NCI-H2081 (cell line): ENCODE data around the gene OGFOD2.

Experiments used
- DNase-seq, 2 experiments: peaks; one replicate each; lab custom pipeline; 2025; lab: John Stamatoyannopoulos, UW

Gene OGFOD2

DNA sequence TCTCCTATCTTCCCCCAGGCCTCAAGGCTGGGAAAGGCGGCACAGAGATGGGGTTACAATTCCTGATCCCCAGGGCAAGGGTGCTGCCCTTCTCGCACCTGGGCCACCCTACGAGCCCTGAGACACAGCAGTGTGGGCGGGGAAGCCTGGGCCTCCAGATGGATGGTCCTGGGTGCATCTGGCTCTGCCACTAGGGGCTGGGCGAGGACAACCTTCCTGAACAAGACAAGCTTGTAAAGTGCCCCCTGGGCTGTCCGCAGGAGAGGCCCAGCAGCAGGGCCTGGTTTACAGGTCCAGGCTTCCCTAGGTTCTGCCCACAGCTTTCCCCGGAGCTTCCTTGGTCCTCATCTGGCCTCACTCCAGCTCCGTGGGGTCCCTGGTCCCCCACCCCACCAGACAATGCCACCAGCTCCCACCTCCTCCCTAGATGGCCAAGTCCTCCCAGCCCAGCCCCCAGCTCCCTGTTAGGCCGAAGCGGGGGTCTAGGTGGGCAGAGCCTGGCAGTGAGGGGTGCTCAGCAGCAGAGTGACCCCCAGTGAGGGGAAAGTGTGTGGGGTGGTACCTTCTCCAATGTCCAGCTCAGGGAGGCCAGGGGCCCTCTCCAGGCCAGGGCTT, 14.3 kb downstream of the OGFOD2 start:
- DNase-seq: no peak

DNA sequence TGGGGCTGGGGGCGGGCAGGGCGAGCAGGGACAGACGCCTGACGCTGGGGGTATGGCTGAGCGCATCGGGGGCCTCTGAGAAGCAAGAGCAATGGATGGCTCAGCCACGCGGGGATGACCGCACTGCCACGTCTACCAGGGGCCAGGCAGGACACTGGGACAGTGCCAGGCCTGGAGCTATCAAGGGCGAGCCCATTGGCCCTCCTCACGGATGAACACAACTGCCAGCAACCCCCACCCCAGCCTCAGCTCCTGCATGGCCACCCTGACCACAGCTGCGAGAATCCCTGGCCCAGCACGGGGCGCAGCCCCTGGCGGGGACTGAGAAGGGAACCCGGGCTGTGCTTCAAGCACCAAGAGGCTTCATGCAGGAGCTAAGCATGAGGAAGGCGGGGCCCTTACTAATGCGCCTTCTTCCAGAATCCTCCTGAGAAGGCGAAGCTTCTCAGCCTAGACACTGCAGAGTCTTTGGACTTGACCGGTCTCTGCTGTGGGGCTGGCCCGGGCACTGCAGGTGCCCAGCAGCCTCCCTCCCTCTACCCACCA, 14.9 kb downstream of the OGFOD2 start:
- DNase-seq: no peak

GRCh38 chr12:122990561-122990960, 15.5 kb downstream of the OGFOD2 start:
- DNase-seq: no peak

- DNase-seq: no peak
These were observed 16.0 kb downstream of the OGFOD2 start for GRCh38 chr12:122990961-122991622.

- DNase-seq: no peak
These were observed 16.7 kb downstream of the OGFOD2 start for GRCh38 chr12:122991623-122992275.

DNA sequence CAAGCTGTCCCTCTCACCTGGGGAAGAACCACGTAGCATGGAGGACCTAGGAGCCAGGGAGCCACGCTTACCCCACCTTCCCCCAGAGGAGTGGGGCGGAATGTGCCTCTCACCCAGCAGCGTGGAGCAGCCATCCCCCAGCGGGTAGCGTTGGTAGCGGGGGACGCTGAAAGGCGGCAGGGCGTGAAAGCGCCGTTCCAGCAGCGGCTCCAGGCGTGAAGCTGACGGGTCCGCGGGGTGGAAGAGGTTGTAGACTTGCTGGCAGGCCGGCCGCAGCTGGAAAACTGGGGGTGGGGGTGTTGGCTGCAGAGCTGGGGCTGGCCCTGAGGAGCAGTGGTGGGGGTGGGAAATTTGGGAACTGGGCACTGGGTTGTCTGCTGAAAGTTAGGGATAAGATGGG, 17.3 kb downstream of the OGFOD2 start:
- no peak for DNase-seq

DNA sequence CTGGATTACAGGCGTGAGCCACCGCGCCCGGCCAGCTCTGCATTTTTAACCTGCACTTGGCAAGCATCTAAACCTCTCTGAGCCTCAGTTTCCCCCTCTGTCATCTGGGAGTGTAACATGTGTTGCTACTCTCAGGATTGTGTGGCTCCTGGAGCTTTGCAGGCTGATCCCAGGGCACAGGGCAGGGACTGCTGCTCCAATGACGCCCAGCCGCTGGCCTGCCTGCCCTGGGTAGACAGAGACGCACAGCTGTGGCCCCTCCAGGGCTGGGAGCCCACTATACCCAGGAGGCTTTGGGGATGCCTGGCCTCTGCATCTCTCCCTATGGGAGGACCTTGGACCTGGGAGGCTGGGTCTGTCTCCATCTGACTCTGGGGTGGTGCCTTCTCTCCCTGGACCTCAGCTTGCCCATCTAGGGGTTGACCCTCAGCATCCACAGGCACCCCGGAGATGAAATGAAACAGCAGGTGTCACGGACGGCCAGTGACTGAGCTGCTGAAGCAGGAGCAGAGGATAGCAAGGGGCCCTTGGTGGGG, 19.2 kb downstream of the OGFOD2 start:
- DNase-seq: no peak

- no peak for DNase-seq
These were observed 19.9 kb downstream of the OGFOD2 start for GRCh38 chr12:122994781-122995502.

GRCh38 chr12:122995503-122996187, 20.6 kb downstream of the OGFOD2 start:
- no peak for DNase-seq

- DNase-seq: no peak
These were observed 21.2 kb downstream of the OGFOD2 start for GRCh38 chr12:122996188-122996601.

- DNase-seq: no peak
These were observed 21.7 kb downstream of the OGFOD2 start for GRCh38 chr12:122996621-122997342.

DNA sequence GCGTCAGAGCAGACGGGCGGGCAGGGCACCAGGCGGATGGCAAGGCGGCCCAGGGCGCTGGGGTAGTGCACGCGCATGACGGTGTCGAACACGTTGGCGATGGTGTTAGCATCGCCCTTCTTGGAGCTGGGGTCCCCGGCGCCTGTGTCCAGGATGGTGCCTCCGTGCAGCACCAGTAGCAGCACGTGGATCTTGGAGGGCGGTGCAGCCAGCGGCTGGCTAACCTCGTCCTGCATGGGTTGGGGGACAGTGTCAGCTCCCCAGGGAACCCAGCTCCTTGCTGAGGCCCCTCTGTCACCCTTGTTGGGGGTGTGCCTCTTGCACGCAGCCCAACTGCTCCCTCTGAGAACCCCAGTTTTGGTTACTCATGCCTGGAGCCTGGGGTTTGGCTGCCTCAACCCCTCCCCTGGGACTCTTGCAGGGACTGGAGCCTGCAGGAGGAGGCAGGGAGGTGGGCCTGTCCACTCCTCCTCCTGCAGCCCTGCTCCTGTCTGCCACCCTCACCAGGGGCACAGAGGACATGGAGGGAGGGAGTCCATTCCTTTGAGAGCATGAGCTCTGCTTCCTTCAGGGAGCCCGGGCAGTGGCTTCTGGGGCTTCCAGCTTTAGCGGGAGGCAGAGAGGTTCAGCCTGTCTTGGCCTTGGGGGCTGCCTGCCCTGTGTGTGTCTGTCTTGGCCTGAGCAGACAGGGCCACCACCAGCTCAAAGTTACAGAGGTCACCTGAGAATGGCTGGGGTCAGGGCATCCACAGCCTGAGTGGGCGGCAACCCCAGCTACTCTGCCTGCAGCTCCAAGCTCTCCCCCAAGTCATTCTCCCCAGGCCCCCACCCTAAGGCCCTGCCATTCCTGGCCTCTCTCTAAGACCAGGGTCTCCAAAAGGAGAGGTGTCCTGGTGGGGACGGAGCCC, 22.6 kb downstream of the OGFOD2 start:
- DNase-seq: no peak

DNA sequence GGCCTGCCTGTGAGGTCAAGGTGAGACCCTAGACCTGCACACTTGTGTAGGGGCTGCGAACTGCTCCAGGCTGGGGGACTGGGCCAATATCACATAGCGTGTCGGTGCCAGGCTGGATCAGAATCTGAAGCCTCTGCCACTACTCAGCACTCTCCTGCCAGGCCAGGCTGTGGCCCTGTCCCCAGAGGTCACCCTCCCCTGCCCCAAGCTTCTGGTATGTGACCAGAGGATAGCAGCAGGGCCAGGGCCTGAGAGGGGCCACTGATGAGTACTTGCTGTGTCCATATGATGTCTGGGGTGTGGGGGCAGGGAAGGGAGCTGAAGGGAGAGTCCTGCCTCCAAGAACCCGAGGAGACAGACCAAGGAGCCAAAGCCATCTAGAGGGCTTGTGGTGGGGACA, 23.3 kb downstream of the OGFOD2 start:
- no peak for DNase-seq

GRCh38 chr12:122999196-122999946, 24.3 kb downstream of the OGFOD2 start:
- DNase-seq: no peak

DNA sequence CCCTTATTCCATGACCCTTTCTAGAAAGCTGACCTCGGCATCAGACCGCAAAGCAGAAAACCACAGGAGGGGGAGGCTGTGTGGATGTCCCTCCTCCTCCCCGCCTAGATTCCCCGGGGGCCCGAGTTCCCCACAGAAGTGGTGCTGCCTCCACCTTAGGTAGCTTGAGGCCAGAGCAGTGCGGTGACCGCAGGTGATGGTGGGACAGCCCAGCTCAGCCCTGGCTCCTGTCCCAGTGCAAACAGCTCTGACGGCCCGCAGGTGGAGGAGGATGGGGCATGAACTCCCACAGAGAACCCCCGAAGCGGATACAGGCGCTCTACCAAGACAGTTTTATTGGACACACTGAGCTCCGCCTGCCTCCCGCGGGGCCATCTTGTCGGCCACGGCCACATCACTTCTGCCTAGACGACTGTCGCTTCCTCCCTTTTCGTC, 25.0 kb downstream of the OGFOD2 start:
- DNase-seq: no peak

- no peak for DNase-seq
These were observed 25.5 kb downstream of the OGFOD2 start for GRCh38 chr12:123000578-123000977.

GRCh38 chr12:123001464-123001863, 26.4 kb downstream of the OGFOD2 start:
- DNase-seq: no peak

DNA sequence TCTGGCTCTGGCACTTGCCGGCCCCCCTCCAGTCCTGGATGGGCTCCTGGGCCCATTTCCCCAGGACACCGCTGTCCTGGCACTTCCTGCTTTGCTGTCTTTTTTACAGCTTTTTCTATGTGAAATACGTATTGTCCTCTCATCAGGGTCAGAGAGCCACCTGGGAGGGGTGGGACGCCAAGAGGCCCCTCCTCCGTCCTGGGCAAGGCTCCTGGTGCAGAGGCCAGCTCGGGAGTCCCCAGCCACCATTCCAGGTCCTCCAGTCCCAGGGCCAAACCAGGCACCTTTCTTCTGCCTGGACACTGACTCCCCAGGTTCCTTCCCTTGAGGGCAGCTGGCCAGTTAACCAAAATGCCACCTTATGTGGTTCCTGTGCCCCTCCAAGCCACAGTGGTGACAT, 28.2 kb downstream of the OGFOD2 start:
- DNase-seq: no peak

- no peak for DNase-seq
These were observed 29.2 kb downstream of the OGFOD2 start for GRCh38 chr12:123004287-123004686.
